SK-N-SH (cell line): ENCODE results near the gene NFXL1. TPM values are rescaled to one million over a fixed set of nuclear protein-coding genes. Genes with fewer than 3 reads are reported as not detected.
A peak's percentile ranks its signal among the peaks of the same experiment; 100 is the strongest.

ENCODE experiments used
- CTCF ChIA-PET: fragments of 300-600, 350-600 bp; formaldehyde crosslinking; extraction: SDS; loops from one replicate; lab custom pipeline; 2021; lab: Yijun Ruan, JAX
- POLR2A ChIA-PET: fragments of 350-600 bp; sonication (Branson Sonifier 250); formaldehyde crosslinking; extraction: SDS; loops from one replicate; lab custom pipeline; 2020; ENCODE audit warnings: antibody characterized with exemption, inconsistent platforms; lab: Yijun Ruan, JAX
- DNase-seq: peaks from one replicate; pipeline ENCODE4 v3.0.0; 2012
- H2AFZ ChIP-seq: fragments of 200-600 bp; sonication (generic); 2 replicates; pipeline ENCODE4 v1.8.1; 2016; ENCODE audit warnings: antibody characterized with exemption, mild to moderate bottlenecking, low read depth
- H3F3A ChIP-seq: fragments of 200-600 bp; sonication (generic); replicated peaks from 2 replicates; pipeline ENCODE3; 2016; ENCODE audit warnings: antibody characterized with exemption, mild to moderate bottlenecking; ENCODE audit not compliant: insufficient read depth
- H3K27ac ChIP-seq, 2 experiments: fragments of 200-500 bp in 1 of 2; fragments of 200-600 bp in 1 of 2; sonication (Bioruptor generic) in 1 of 2; sonication (generic), shearing (Covaris generic) in 1 of 2; 2 replicates each; pipeline versions ENCODE4 v1.5.1 to v1.6.1; 2014 to 2016; ENCODE audit warnings: low read depth in 2 of 2, inconsistent platforms in 1 of 2, low read length in 1 of 2, mild to moderate bottlenecking in 1 of 2, mixed read lengths in 1 of 2
- H3K27me3 ChIP-seq: fragments of 200-600 bp; sonication (generic), shearing (Covaris generic); 2 replicates; pipeline ENCODE4 v1.6.1; 2016; ENCODE audit warnings: mixed run types; ENCODE audit not compliant: insufficient read depth
- H3K36me3 ChIP-seq, 2 experiments: fragments of 200-500 bp in 1 of 2; fragments of 200-600 bp in 1 of 2; sonication (Bioruptor generic) in 1 of 2; sonication (generic) in 1 of 2; replicated peaks in 1 of 2; 2 replicates each; pipeline versions ENCODE3 to v1.5.1; 2014 to 2016; ENCODE audit warnings: low read length in 1 of 2, mild to moderate bottlenecking in 1 of 2; ENCODE audit not compliant: insufficient read depth in 2 of 2, control insufficient read depth in 1 of 2
- H3K4me1 ChIP-seq, 2 experiments: fragments of 200-500 bp in 1 of 2; fragments of 200-600 bp in 1 of 2; sonication (Bioruptor generic) in 1 of 2; sonication (generic), shearing (Covaris generic) in 1 of 2; 2 replicates each; pipeline versions ENCODE4 v1.5.1 to v1.6.1; 2014 to 2016; ENCODE audit warnings: low read depth in 1 of 2, low read length in 1 of 2, mixed run types in 1 of 2; ENCODE audit not compliant: insufficient read depth in 2 of 2, control insufficient read depth in 1 of 2
- H3K4me2 ChIP-seq: fragments of 200-600 bp; sonication (generic), shearing (Covaris generic); 2 replicates; pipeline ENCODE4 v1.6.1; 2017; ENCODE audit warnings: mixed run types
- H3K4me3 ChIP-seq, 2 experiments: fragments of 200-500 bp in 1 of 2; fragments of 200-600 bp in 1 of 2; sonication (Bioruptor generic) in 1 of 2; sonication (generic), shearing (Covaris generic) in 1 of 2; 2 replicates each; pipeline versions ENCODE4 v1.5.1 to v1.8.1; 2014 to 2016; ENCODE audit warnings: low read depth in 2 of 2, inconsistent platforms in 1 of 2, low read length in 1 of 2, mild to moderate bottlenecking in 1 of 2, mixed read lengths in 1 of 2, moderate library complexity in 1 of 2
- H3K79me2 ChIP-seq: fragments of 200-600 bp; sonication (generic); 2 replicates; pipeline ENCODE4 v1.8.1; 2017; ENCODE audit warnings: mild to moderate bottlenecking; ENCODE audit not compliant: insufficient read depth
- H3K9ac ChIP-seq: fragments of 200-600 bp; sonication (generic); 2 replicates; pipeline ENCODE4 v1.6.1; 2017; ENCODE audit warnings: mixed run types
- H3K9me2 ChIP-seq: fragments of 200-600 bp; sonication (generic); 2 replicates; pipeline ENCODE4 v1.6.1; 2017; ENCODE audit warnings: mixed run types
- H3K9me3 ChIP-seq: fragments of 200-600 bp; sonication (generic); 2 replicates; pipeline ENCODE4 v1.6.1; 2017; ENCODE audit warnings: mixed run types, mild to moderate bottlenecking, moderate library complexity
- H4K20me1 ChIP-seq: fragments of 200-600 bp; sonication (generic); 2 replicates; pipeline ENCODE4 v1.6.1; 2017; ENCODE audit warnings: mild to moderate bottlenecking, mixed run types; ENCODE audit not compliant: insufficient read depth
- CTCF ChIP-seq: fragments of 200-600 bp; sonication (generic); IDR thresholded peaks from 2 replicates; pipeline ENCODE4 v1.6.1; 2017; ENCODE audit warnings: antibody characterized with exemption, mild to moderate bottlenecking, moderate library complexity
- EP300 ChIP-seq, 2 experiments: IDR thresholded peaks; 2 replicates each; pipeline versions ENCODE4 v1.4.0 to v1.6.1; 2012; ENCODE audit warnings: borderline replicate concordance in 1 of 2, low read depth in 1 of 2, low read length in 1 of 2
- FOSL2 ChIP-seq: IDR thresholded peaks from 2 replicates; pipeline ENCODE4 v1.4.0; 2012; ENCODE audit warnings: low read depth, mild to moderate bottlenecking, moderate library complexity, borderline replicate concordance
- FOXJ3 ChIP-seq: sonication (generic); formaldehyde crosslinking; IDR thresholded peaks from 2 replicates; pipeline ENCODE4 v1.5.1; 2020; ENCODE audit warnings: mild to moderate bottlenecking, missing genetic modification reagents
- FOXM1 ChIP-seq: IDR thresholded peaks from 2 replicates; pipeline ENCODE4 v1.4.0; 2012; ENCODE audit warnings: low read depth, mild to moderate bottlenecking
- GABPA ChIP-seq: IDR thresholded peaks from 2 replicates; pipeline ENCODE4 v1.4.0; 2012; ENCODE audit warnings: low read depth, mild to moderate bottlenecking
- PBX3 ChIP-seq: IDR thresholded peaks from 2 replicates; pipeline ENCODE4; 2012
- RAD21 ChIP-seq: IDR thresholded peaks from 2 replicates; pipeline ENCODE4 v1.6.1; 2012; ENCODE audit warnings: mild to moderate bottlenecking, low read length
- RXRA ChIP-seq: IDR thresholded peaks from 2 replicates; pipeline ENCODE4 v1.4.0; 2012; ENCODE audit warnings: low read depth, mild to moderate bottlenecking, borderline replicate concordance
- SMC3 ChIP-seq: IDR thresholded peaks from 2 replicates; pipeline ENCODE4 v1.6.1; 2012; ENCODE audit warnings: low read depth, low read length, improper control_type of control experiment
- USF2 ChIP-seq: fragments of 150-350 bp; IDR thresholded peaks from 2 replicates; pipeline ENCODE4 v1.6.1; 2017; ENCODE audit warnings: antibody characterized with exemption, low read length, low read depth, borderline replicate concordance
- WGBS: methylation state at CpG from one replicate; pipeline ENCODE4 v1.1.6; 2017; ENCODE audit warnings: low lambda C conversion rate; 5-methylcytosine and 5-hydroxymethylcytosine counted together
- polyA plus RNA-seq, 3 experiments: library from polyadenylated mRNA; depleted of rRNA; stranded (reverse); fragments of >200 nt; gene quantifications; 2 replicates each; pipeline ENCODE4 v1.2.3, GENCODE V29; 2012

Gene NFXL1
- polyA plus RNA-seq, 1 of the 3 experiments (the other 2 are of a cell fraction): 9.0 TPM

GRCh38 chr4:47839259-47839658, 75.1 kb downstream of the NFXL1 start:
- Histone ChIP-seq H3K9me2 (no peaks in the 10 kb centered on the region), H3K9ac (no peak overlapping the region), H3K27me3 (no peaks in the 10 kb centered on the region), H3K4me1 (peaks cover 0 to 9% of the 10 kb centered on the region in 2 experiments; a peak in 2 of 4 replicates), H3K9me3 (no peaks in the 10 kb centered on the region), H3K36me3 (peaks cover 10 to 31% of the 10 kb centered on the region in 2 experiments), H3K4me2 (no peak overlapping the region), H3K4me3 (no peak overlapping the region; a peak in 1 of 4 replicates), H2AFZ (no peak overlapping the region), H3F3A (peaks cover 20% of the 10 kb centered on the region), H4K20me1 (no peaks in the 10 kb centered on the region), H3K79me2 (no peaks in the 10 kb centered on the region), H3K27ac (no peak overlapping the region)
- 88% methylated on average over 5 of the region's 5 CpGs for WGBS
- ChIA-PET CTCF (interaction anchor here (0.6 to 8.6 kb wide), 12 partner anchors 11 to 247 kb away, joined by 3 to 417 read pairs (median 3); no protein-coding TSS in a partner anchor), POLR2A (no interaction called here)
- no peak for TF ChIP-seq GABPA
- TF ChIP-seq PBX3: no peak
- no peak for TF ChIP-seq USF2
- peak; percentile 47 for TF ChIP-seq CTCF
- TF ChIP-seq SMC3: peak; percentile 45; the same call in 1 of the 2 replicates
- TF ChIP-seq EP300 (IDR thresholded peaks at IDR 0.05; ENCODE audit: borderline replicate concordance in 1 of 2, low read depth in 1 of 2, low read length in 1 of 2): no peak
- TF ChIP-seq RAD21: peak; percentile 51
- DNase-seq: no peak

GRCh38 chr4:47838445-47838844, 75.9 kb downstream of the NFXL1 start:
- CTCF ChIA-PET: interaction anchor here (0.7 to 8.6 kb wide), 5 partner anchors 31 to 168 kb away, joined by 3 to 417 read pairs (median 58); no protein-coding TSS in a partner anchor
- Histone ChIP-seq H2AFZ (no peak overlapping the region), H3K36me3 (peaks cover 5 to 23% of the 10 kb centered on the region in 2 experiments), H3K79me2 (no peaks in the 10 kb centered on the region), H3K9ac (no peak overlapping the region), H3K9me3 (no peaks in the 10 kb centered on the region), H3K27me3 (no peaks in the 10 kb centered on the region), H3K4me2 (no peak overlapping the region), H3K4me1 (peaks cover 0 to 9% of the 10 kb centered on the region in 2 experiments; a peak in 2 of 4 replicates), H3K27ac (no peak overlapping the region), H3K9me2 (no peaks in the 10 kb centered on the region), H3F3A (peaks cover 20% of the 10 kb centered on the region), H4K20me1 (no peaks in the 10 kb centered on the region), H3K4me3 (no peak overlapping the region)
- POLR2A ChIA-PET: no interaction called here
- 77% methylated on average over 4 of the region's 4 CpGs for WGBS
- no peak for DNase-seq
- TF ChIP-seq RXRA (no peak), FOSL2 (no peak), FOXJ3 (CRISPR knock-in tag) (no peak), GABPA (no peak), FOXM1 (no peak)
